ENCODE results near the gene VSIR.

DNA sequence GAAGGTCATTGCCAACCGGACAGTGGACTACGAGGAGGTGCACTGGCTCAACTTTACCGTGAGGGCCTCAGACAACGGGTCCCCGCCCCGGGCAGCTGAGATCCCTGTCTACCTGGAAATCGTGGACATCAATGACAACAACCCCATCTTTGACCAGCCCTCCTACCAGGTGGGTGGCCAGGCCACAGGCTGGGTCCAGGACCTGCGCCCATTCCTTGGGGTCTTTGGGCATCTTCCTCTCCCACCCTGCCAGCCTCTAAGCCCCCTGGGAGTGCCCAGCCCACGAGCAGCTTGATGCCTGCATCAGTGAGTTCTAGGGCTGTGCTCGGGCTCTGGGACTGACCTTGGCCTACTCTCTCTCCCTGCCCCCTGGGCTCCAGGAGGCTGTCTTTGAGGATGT is 25.8 kb upstream of the VSIR start:
- no peak for TF ChIP-seq CTCF (IDR thresholded peaks at IDR 0.05 in 8 of 11, conservative IDR thresholded peaks at IDR 0.05 in 3 of 11)
- TF ChIP-seq POLR2AphosphoS5 (IDR thresholded peaks at IDR 0.05): no peak
